Measurements from ENCODE around the gene DNAH14. TPM values are rescaled to one million over a fixed set of nuclear protein-coding genes. Genes with fewer than 3 reads are reported as not detected.

The DNAH14 gene
- total RNA-seq, 1 experiment from 2014 or later, result 33.2 TPM

GRCh38 chr1:225361176-225361575, 431.7 kb downstream of the DNAH14 start:
- DNase-seq (ENCODE audit: low read depth, low spot score) (no peak), ATAC-seq (no peak)
- Histone ChIP-seq H4K20me1 (ENCODE audit: insufficient read depth) (no peaks in the 10 kb centered on the region), H3K36me3 (ENCODE audit: control insufficient read depth in 1 of 2, insufficient read depth in 2 of 2, low read length in 2 of 2) (no peaks in the 10 kb centered on the region), H3K4me3 (replicated peaks in 1 of 2; ENCODE audit: low read depth in 1 of 2, low read length in 2 of 2) (no peak overlapping the region), H3K27me3 (ENCODE audit: insufficient read depth, low read length) (no peaks in the 10 kb centered on the region), H3K4me1 (ENCODE audit: control insufficient read depth in 1 of 2, insufficient read depth in 2 of 2, low read length in 2 of 2) (no peaks in the 10 kb centered on the region), H3K9me3 (ENCODE audit: control insufficient read depth in 1 of 2, insufficient read depth in 1 of 2, low read depth in 1 of 2, low read length in 2 of 2) (no peaks in the 10 kb centered on the region), H3K9me2 (ENCODE audit: insufficient read depth) (no peaks in the 10 kb centered on the region), H3K27ac (ENCODE audit: low read depth, low read length) (no peak overlapping the region), H2AFZ (ENCODE audit: low read depth, low read length, poor library complexity, severe bottlenecking) (no peak overlapping the region), H3K4me2 (ENCODE audit: low read length) (no peak overlapping the region), H3K9ac (ENCODE audit: low read length) (no peak overlapping the region), H3K79me2 (ENCODE audit: insufficient read depth, low read length) (no peaks in the 10 kb centered on the region)
- intact Hi-C loops (cut with micrococcal nuclease), result no loop called here
- ChIA-PET RAD21 (ENCODE audit: low non-redundant PET in 1 of 2, low total read pairs in 2 of 2, uncharacterized antibody in 2 of 2, unreplicated experiment in 2 of 2) (no interaction called here), POLR2A (no interaction called here), CTCF (no interaction called here)
- TF ChIP-seq ATF3 (IDR thresholded peaks at IDR 0.05) (no peak), YY1 (IDR thresholded peaks at IDR 0.05; ENCODE audit: extremely low read depth, insufficient replicate concordance, low read depth, low read length) (no peak), SP1 (IDR thresholded peaks at IDR 0.05; ENCODE audit: low read depth) (no peak), SRF (IDR thresholded peaks at IDR 0.05; ENCODE audit: low read depth) (no peak), POLR2AphosphoS5 (IDR thresholded peaks at IDR 0.05; ENCODE audit: low read depth, low read length) (no peak), ELF1 (IDR thresholded peaks at IDR 0.05; ENCODE audit: borderline replicate concordance, low read depth) (no peak), EZH2phosphoT487 (IDR thresholded peaks at IDR 0.05; ENCODE audit: borderline replicate concordance) (no peak), RAD21 (IDR thresholded peaks at IDR 0.05; ENCODE audit: low read depth) (no peak), REST (IDR thresholded peaks at IDR 0.05; ENCODE audit: low read depth) (no peak)
- BruUV-seq (replicated peaks), result no TSS peak
